Thyroid gland (tissue), 4 donors: ENCODE data around the gene MAF.

Source experiments
- CTCF ChIP-seq, 6 experiments: fragments of 200-600 bp in 3 of 6; fragments of 450-650 bp in 3 of 6; sonication (generic) in 3 of 6; IDR thresholded peaks; one replicate each; pipeline ENCODE4 v1.5.1; 2016 to 2019; ENCODE audit warnings: antibody characterized with exemption in 6 of 6, mild to moderate bottlenecking in 2 of 6, inconsistent platforms in 1 of 6, moderate library complexity in 1 of 6
- POLR2A ChIP-seq, 2 donors: fragments of 450-650 bp; IDR thresholded peaks; one replicate each; pipeline ENCODE4 v1.6.1; 2017; ENCODE audit warnings: antibody characterized with exemption in 2 of 2, mild to moderate bottlenecking in 2 of 2, moderate library complexity in 1 of 2

- TF ChIP-seq CTCF (IDR thresholded peaks at IDR 0.05): no peak
- TF ChIP-seq POLR2A (IDR thresholded peaks at IDR 0.05): no peak
Observed at GRCh38 chr16:79582789-79583188, 17.7 kb downstream of the MAF start.
